Naive thymus-derived CD4-positive, alpha-beta T cell (primary cell): ENCODE data around the gene ULK4. TPM values are rescaled to one million over a fixed set of nuclear protein-coding genes. Genes with fewer than 3 reads are reported as not detected.

Source experiments
- ATAC-seq: fragments of 150-1000 bp; cut with Tn5 transposase; 2 replicates; pipeline ENCODE4 v1.10.0; 2021; ENCODE audit warnings: mild to moderate bottlenecking, moderate library complexity
- CTCF ChIA-PET: fragments of 350-600 bp; sonication (Branson Sonifier 250); formaldehyde crosslinking; loops from one replicate; lab custom pipeline; 2021; ENCODE audit warnings: antibody characterized with exemption; lab: Charles Lee
- POLR2A ChIA-PET: fragments of 350-600 bp; sonication (Branson Sonifier 250); formaldehyde crosslinking; loops from one replicate; lab custom pipeline; 2021; ENCODE audit warnings: antibody characterized with exemption, inconsistent platforms; lab: Charles Lee
- DNase-seq, 9 donors: peaks; one replicate each; pipeline versions ENCODE4 v3.0.0 to v3.0.0-alpha.2; 2020 to 2022; ENCODE audit warnings: mixed read lengths in 1 of 9
- H3K27ac ChIP-seq: one replicate; pipeline ENCODE4 v1.7.0; 2013; ENCODE audit warnings: mild to moderate bottlenecking, low read depth, low read length, moderate library complexity
- H3K27me3 ChIP-seq, 2 donors: one replicate each; pipeline ENCODE4 v1.7.0; 2013; ENCODE audit warnings: low read length in 2 of 2, mild to moderate bottlenecking in 2 of 2, moderate library complexity in 2 of 2; ENCODE audit not compliant: control insufficient read depth in 2 of 2, insufficient read depth in 2 of 2
- H3K36me3 ChIP-seq, 3 experiments: 1 replicate in 2 of 3; 2 replicates in 1 of 3; pipeline ENCODE4 v1.7.0; 2013; ENCODE audit warnings: low read length in 3 of 3, mild to moderate bottlenecking in 3 of 3, moderate library complexity in 1 of 3; ENCODE audit not compliant: insufficient read depth in 3 of 3, control insufficient read depth in 2 of 3
- H3K4me1 ChIP-seq, 2 donors: one replicate each; pipeline ENCODE4 v1.7.0; 2013; ENCODE audit warnings: low read length in 2 of 2, mild to moderate bottlenecking in 2 of 2, moderate library complexity in 1 of 2; ENCODE audit not compliant: control insufficient read depth in 2 of 2, insufficient read depth in 2 of 2
- H3K4me3 ChIP-seq: 2 replicates; pipeline ENCODE4 v1.7.0; 2013; ENCODE audit warnings: mild to moderate bottlenecking, low read length
- H3K9me3 ChIP-seq, 3 experiments: 1 replicate in 2 of 3; 2 replicates in 1 of 3; pipeline ENCODE4 v1.7.0; 2013; ENCODE audit warnings: low read length in 3 of 3; ENCODE audit not compliant: control insufficient read depth in 2 of 3
- H3K27ac Mint-ChIP-seq, 9 donors: one replicate each; pipeline ENCODE4 v1.8.0; 2020 to 2022; ENCODE audit warnings: mixed read lengths in 9 of 9, mild to moderate bottlenecking in 8 of 9, moderate library complexity in 5 of 9, inconsistent platforms in 2 of 9
- H3K27me3 Mint-ChIP-seq, 5 donors: one replicate each; pipeline ENCODE4 v1.8.0; 2021 to 2022; ENCODE audit warnings: mixed read lengths in 5 of 5, mild to moderate bottlenecking in 1 of 5
- H3K36me3 Mint-ChIP-seq, 5 donors: one replicate each; pipeline ENCODE4 v1.8.0; 2020 to 2022; ENCODE audit warnings: mixed read lengths in 5 of 5, mild to moderate bottlenecking in 3 of 5, inconsistent platforms in 1 of 5
- H3K4me1 Mint-ChIP-seq, 7 donors: one replicate each; pipeline ENCODE4 v1.8.0; 2020 to 2022; ENCODE audit warnings: mixed read lengths in 7 of 7, mild to moderate bottlenecking in 3 of 7, inconsistent platforms in 1 of 7
- H3K4me3 Mint-ChIP-seq, 10 donors: one replicate each; pipeline ENCODE4 v1.8.0; 2020 to 2022; ENCODE audit warnings: mild to moderate bottlenecking in 10 of 10, mixed read lengths in 10 of 10, moderate library complexity in 6 of 10, inconsistent platforms in 2 of 10
- H3K9me3 Mint-ChIP-seq, 11 donors: one replicate each; pipeline ENCODE4 v1.8.0; 2020 to 2022; ENCODE audit warnings: mixed read lengths in 11 of 11, mild to moderate bottlenecking in 4 of 11, inconsistent platforms in 1 of 11, moderate library complexity in 1 of 11
- intact Hi-C, 2 donors: fragments of 100-400 bp; cut with micrococcal nuclease; formaldehyde crosslinking; loops; one replicate each; pipeline ENCODE4 v1.15.1; 2023
- polyA plus RNA-seq, 2 donors: library from polyadenylated mRNA; unstranded; fragments of 300-500 nt; fragmentation: Illumina TruSeq; gene quantifications; one replicate each; pipeline ENCODE4 v1.2.3, GENCODE V29; 2021
- total RNA-seq, 6 experiments: library from RNA in 5 of 6; stranded (reverse) in 5 of 6; gene quantifications; 1 replicate in 5 of 6; 2 replicates in 1 of 6; pipeline ENCODE4 v1.2.3 and lab custom pipeline; 2021 to 2026

ULK4 gene
- total and polyA plus RNA-seq, 7 experiments from 2014 or later = 6.6 to 22.3 (median 18.9) TPM

GRCh38 chr3:41467481-41467880 is 494.4 kb downstream of the ULK4 start:
- H3K4me1 Mint-ChIP-seq = peaks cover 0 to 6% (median 0%) of the 10 kb centered on the region in 7 donors

DNA sequence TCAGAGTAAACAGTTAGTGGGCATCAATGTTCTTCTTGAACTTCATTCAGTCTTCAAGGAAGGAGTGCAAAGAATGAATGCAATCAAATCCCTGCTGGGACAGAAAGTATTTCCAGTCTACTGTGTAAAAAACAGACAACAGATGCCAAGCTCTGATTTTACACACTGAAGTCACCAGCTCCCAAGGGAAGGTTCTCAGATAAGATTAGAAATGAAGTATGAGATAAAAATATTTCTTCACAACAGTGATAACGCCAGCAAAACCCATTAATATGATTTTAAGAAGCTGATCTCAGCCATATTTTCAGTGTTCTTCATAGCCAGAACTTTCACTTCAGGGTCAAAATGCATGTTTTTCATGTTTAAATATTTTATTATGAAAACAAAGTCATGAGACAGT is 497.0 kb downstream of the ULK4 start:
- no peak for ATAC-seq
- POLR2A ChIA-PET = interaction anchor here (0.6 kb wide), 1 partner anchor 141 kb away, joined by 4 read pairs; no protein-coding TSS in a partner anchor
- H3K4me3 ChIP-seq = no peak overlapping the region
- CTCF ChIA-PET = no interaction called here
- Mint-ChIP-seq H3K27ac (no peak overlapping the region), H3K36me3 (peaks cover 0 to 25% (median 7%) of the 10 kb centered on the region in 5 donors), H3K27me3 (no peaks in the 10 kb centered on the region), H3K4me3 (no peak overlapping the region), H3K4me1 (peaks cover 0 to 6% (median 0%) of the 10 kb centered on the region in 7 donors), H3K9me3 (peaks cover 3 to 16% (median 9%) of the 10 kb centered on the region in 11 donors)
- H3K27me3 ChIP-seq = no peaks in the 10 kb centered on the region
- intact Hi-C loops = no loop called here
- no peaks in the 10 kb centered on the region for H3K4me1 ChIP-seq
- no peak for DNase-seq
- no peak overlapping the region for H3K27ac ChIP-seq
- peaks cover 0 to 5% (median 0%) of the 10 kb centered on the region in 3 experiments for H3K9me3 ChIP-seq
- H3K36me3 ChIP-seq = no peaks in the 10 kb centered on the region

More at GRCh38 chr3:41467481-41467880, 494.4 kb downstream of the ULK4 start:
- peaks cover 16 to 41% (median 27%) of the 10 kb centered on the region in 11 donors for H3K9me3 Mint-ChIP-seq
- peaks cover 0 to 21% (median 16%) of the 10 kb centered on the region in 5 donors for H3K36me3 Mint-ChIP-seq
- CTCF ChIA-PET = no interaction called here
- no peak overlapping the region for H3K27ac Mint-ChIP-seq
- H3K9me3 ChIP-seq = peaks cover 0 to 17% (median 0%) of the 10 kb centered on the region in 3 experiments
- no peak overlapping the region for H3K27ac ChIP-seq
- H3K4me1 ChIP-seq = no peaks in the 10 kb centered on the region
- H3K4me3 ChIP-seq = no peak overlapping the region
- H3K27me3 ChIP-seq = no peaks in the 10 kb centered on the region
- no peak for ATAC-seq
- H3K4me3 Mint-ChIP-seq = no peak overlapping the region
- no peak for DNase-seq
- no peaks in the 10 kb centered on the region for H3K27me3 Mint-ChIP-seq
- no peaks in the 10 kb centered on the region for H3K36me3 ChIP-seq
- POLR2A ChIA-PET = no interaction called here
- intact Hi-C loops = no loop called here

- DNase-seq = no peak
- H3K36me3 ChIP-seq = no peaks in the 10 kb centered on the region
- ChIA-PET CTCF (no interaction called here), POLR2A (interaction anchor here (0.6 kb wide), 1 partner anchor 141 kb away, joined by 4 read pairs; no protein-coding TSS in a partner anchor)
- no peaks in the 10 kb centered on the region for H3K27me3 ChIP-seq
- intact Hi-C loops = no loop called here
- Mint-ChIP-seq H3K36me3 (peaks cover 0 to 22% (median 7%) of the 10 kb centered on the region in 5 donors), H3K4me1 (peaks cover 0 to 2% (median 0%) of the 10 kb centered on the region in 7 donors), H3K4me3 (no peak overlapping the region), H3K27ac (no peak overlapping the region), H3K27me3 (no peaks in the 10 kb centered on the region), H3K9me3 (peaks cover 0 to 11% (median 6%) of the 10 kb centered on the region in 11 donors)
- H3K9me3 ChIP-seq = peaks cover 0 to 3% (median 0%) of the 10 kb centered on the region in 3 experiments
- no peak overlapping the region for H3K4me3 ChIP-seq
- H3K4me1 ChIP-seq = no peaks in the 10 kb centered on the region
- no peak overlapping the region for H3K27ac ChIP-seq
- no peak for ATAC-seq
Measured at GRCh38 chr3:41464401-41464800, 497.5 kb downstream of the ULK4 start.

DNA sequence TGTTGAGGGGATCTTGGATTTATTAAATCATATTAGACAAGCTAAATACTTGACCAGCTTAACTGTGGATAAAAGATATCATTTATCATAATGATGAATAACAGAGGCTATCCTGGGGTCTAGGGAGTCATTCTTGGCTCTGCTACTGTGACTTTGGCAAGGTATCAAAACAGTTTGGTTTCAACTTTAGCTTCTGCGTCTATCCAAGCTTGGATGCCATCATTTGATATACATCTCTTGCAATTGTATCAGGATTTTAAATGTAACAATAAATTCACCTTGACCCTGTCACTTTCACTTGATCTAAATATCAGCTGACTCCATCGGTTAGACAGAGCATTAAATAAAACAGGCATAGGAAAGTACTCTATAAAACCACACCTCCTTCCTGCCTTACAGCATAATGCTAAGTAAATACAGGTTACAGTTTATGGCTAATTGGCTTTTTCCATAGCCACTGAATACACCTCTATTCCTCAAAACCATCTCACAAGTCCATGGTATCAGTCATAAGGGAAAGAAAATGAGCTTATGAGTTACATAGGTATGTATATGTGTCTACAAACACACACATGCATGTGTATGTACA is 499.7 kb downstream of the ULK4 start:
- Histone ChIP-seq H3K4me1 (no peaks in the 10 kb centered on the region), H3K27ac (no peak overlapping the region), H3K4me3 (no peak overlapping the region), H3K9me3 (no peaks in the 10 kb centered on the region), H3K36me3 (no peaks in the 10 kb centered on the region), H3K27me3 (no peaks in the 10 kb centered on the region)
- DNase-seq = no peak
- ATAC-seq = no peak
- H3K4me1 Mint-ChIP-seq = no peaks in the 10 kb centered on the region
- H3K4me3 Mint-ChIP-seq = no peak overlapping the region
- CTCF ChIA-PET = no interaction called here
- no peak overlapping the region for H3K27ac Mint-ChIP-seq
- peaks cover 0 to 29% (median 5%) of the 10 kb centered on the region in 5 donors for H3K36me3 Mint-ChIP-seq
- no peaks in the 10 kb centered on the region for H3K9me3 Mint-ChIP-seq
- no peaks in the 10 kb centered on the region for H3K27me3 Mint-ChIP-seq
- POLR2A ChIA-PET = no interaction called here
- intact Hi-C loops = no loop called here

- Histone ChIP-seq H3K4me1 (no peaks in the 10 kb centered on the region), H3K27me3 (no peaks in the 10 kb centered on the region), H3K27ac (no peak overlapping the region), H3K4me3 (no peak overlapping the region), H3K36me3 (no peaks in the 10 kb centered on the region), H3K9me3 (no peaks in the 10 kb centered on the region)
- DNase-seq = no peak
- no peaks in the 10 kb centered on the region for H3K4me1 Mint-ChIP-seq
- H3K27me3 Mint-ChIP-seq = no peaks in the 10 kb centered on the region
- no peak overlapping the region for H3K4me3 Mint-ChIP-seq
- no peak overlapping the region for H3K27ac Mint-ChIP-seq
- ChIA-PET CTCF (no interaction called here), POLR2A (no interaction called here)
- no peaks in the 10 kb centered on the region for H3K9me3 Mint-ChIP-seq
- intact Hi-C loops = no loop called here
- no peak for ATAC-seq
- H3K36me3 Mint-ChIP-seq = peaks cover 0 to 29% (median 5%) of the 10 kb centered on the region in 5 donors
Measured at GRCh38 chr3:41460736-41461135, 501.2 kb downstream of the ULK4 start.

- intact Hi-C loops = no loop called here
- Histone ChIP-seq H3K27ac (no peak overlapping the region), H3K36me3 (peaks cover 0 to 4% (median 0%) of the 10 kb centered on the region in 3 experiments), H3K27me3 (no peaks in the 10 kb centered on the region), H3K4me1 (no peaks in the 10 kb centered on the region), H3K4me3 (no peak overlapping the region), H3K9me3 (no peaks in the 10 kb centered on the region)
- POLR2A ChIA-PET = no interaction called here
- no peak for DNase-seq
- Mint-ChIP-seq H3K27ac (no peak overlapping the region), H3K36me3 (peaks cover 0 to 42% (median 19%) of the 10 kb centered on the region in 5 donors), H3K4me1 (no peaks in the 10 kb centered on the region), H3K9me3 (peaks cover 0 to 5% (median 0%) of the 10 kb centered on the region in 11 donors), H3K27me3 (no peaks in the 10 kb centered on the region), H3K4me3 (no peak overlapping the region)
- CTCF ChIA-PET = no interaction called here
- no peak for ATAC-seq
Measured at GRCh38 chr3:41457176-41457575, 504.7 kb downstream of the ULK4 start.

DNA sequence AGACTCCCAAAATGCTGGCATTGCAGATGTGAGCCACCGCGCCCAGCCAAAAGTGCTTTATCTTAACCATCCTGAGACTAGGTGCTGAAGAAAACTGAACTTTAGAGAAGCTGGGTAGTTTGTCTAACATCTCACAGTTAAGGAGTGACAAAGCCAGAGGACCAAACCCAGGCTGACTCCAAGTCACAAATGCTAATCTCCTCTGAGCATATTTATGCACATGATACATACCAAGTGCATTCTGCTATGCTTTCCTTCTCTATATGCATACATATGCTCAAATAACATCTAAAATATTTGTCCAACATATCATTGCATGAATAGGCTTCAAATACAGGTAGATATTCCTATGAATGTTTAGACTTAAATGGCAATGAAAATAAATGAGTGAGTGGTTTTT is 505.7 kb downstream of the ULK4 start:
- no peak overlapping the region for H3K4me3 ChIP-seq
- intact Hi-C loops = no loop called here
- H3K27me3 Mint-ChIP-seq = no peaks in the 10 kb centered on the region
- DNase-seq = no peak
- no peak overlapping the region for H3K4me3 Mint-ChIP-seq
- H3K27me3 ChIP-seq = no peaks in the 10 kb centered on the region
- H3K9me3 Mint-ChIP-seq = peaks cover 0 to 5% (median 0%) of the 10 kb centered on the region in 11 donors
- peaks cover 0 to 35% (median 27%) of the 10 kb centered on the region in 5 donors for H3K36me3 Mint-ChIP-seq
- CTCF ChIA-PET = interaction anchor here (0.6 kb wide), 1 partner anchor 52 kb away, joined by 3 read pairs; no protein-coding TSS in a partner anchor
- H3K4me1 Mint-ChIP-seq = no peaks in the 10 kb centered on the region
- no peak overlapping the region for H3K27ac Mint-ChIP-seq
- ATAC-seq = no peak
- H3K27ac ChIP-seq = no peak overlapping the region
- POLR2A ChIA-PET = no interaction called here
- peaks cover 0 to 4% (median 0%) of the 10 kb centered on the region in 3 experiments for H3K36me3 ChIP-seq
- no peaks in the 10 kb centered on the region for H3K4me1 ChIP-seq
- H3K9me3 ChIP-seq = no peaks in the 10 kb centered on the region
